Breast epithelium (tissue), 4 donors: ENCODE data around the gene DDA1. TPM values are rescaled to one million over a fixed set of nuclear protein-coding genes. Genes with fewer than 3 reads are reported as not detected.

ENCODE experiments used
- DNase-seq, 2 donors: peaks; one replicate each; pipeline ENCODE4 v3.0.0-alpha.2; 2019; ENCODE audit warnings: low spot score in 2 of 2
- H3K27ac ChIP-seq, 2 donors: fragments of 200-600 bp; sonication (generic) in 1 of 2; one replicate each; pipeline ENCODE4 v1.5.1; 2016 to 2019; ENCODE audit warnings: mild to moderate bottlenecking in 1 of 2
- H3K27me3 ChIP-seq, 2 donors: fragments of 200-600 bp; sonication (generic) in 1 of 2; one replicate each; pipeline versions ENCODE4 v1.5.1 to v1.6.0; 2017 to 2019; ENCODE audit warnings: control low read depth in 1 of 2, mild to moderate bottlenecking in 1 of 2
- H3K36me3 ChIP-seq: fragments of 200-600 bp; one replicate; pipeline ENCODE4 v1.5.1; 2019
- H3K4me1 ChIP-seq, 2 donors: fragments of 200-600 bp; sonication (generic); one replicate each; pipeline ENCODE4 v1.5.1; 2016 to 2019; ENCODE audit warnings: control low read depth in 1 of 2
- H3K4me3 ChIP-seq, 3 donors: fragments of 200-600 bp; sonication (generic); 1 replicate in 2 of 3; 2 replicates in 1 of 3; pipeline ENCODE4 v1.5.1; 2016 to 2019; ENCODE audit warnings: mild to moderate bottlenecking in 3 of 3, moderate library complexity in 2 of 3
- H3K9me3 ChIP-seq, 2 donors: fragments of 200-600 bp; sonication (generic) in 1 of 2; one replicate each; pipeline ENCODE4 v1.5.1; 2016 to 2019; ENCODE audit warnings: control low read depth in 1 of 2
- CTCF ChIP-seq, 3 donors: fragments of 450-650 bp; IDR thresholded peaks; one replicate each; pipeline ENCODE4 v1.5.1; 2016 to 2017; ENCODE audit warnings: antibody characterized with exemption in 3 of 3, mild to moderate bottlenecking in 3 of 3, moderate library complexity in 3 of 3
- POLR2A ChIP-seq: fragments of 450-650 bp; IDR thresholded peaks from one replicate; pipeline ENCODE4 v1.6.1; 2016; ENCODE audit warnings: antibody characterized with exemption, mild to moderate bottlenecking, moderate library complexity
- POLR2AphosphoS5 ChIP-seq, 3 donors: sonication (generic); formaldehyde crosslinking; IDR thresholded peaks; one replicate each; pipeline ENCODE4 v1.6.1; 2017; ENCODE audit warnings: antibody characterized with exemption in 3 of 3
- intact Hi-C: fragments of 100-400 bp; cut with DNase I; formaldehyde crosslinking; loops from one replicate; pipeline ENCODE4 v1.15.1; 2023; ENCODE audit warnings: low total_unique reads
- total RNA-seq, 3 donors: library from RNA; depleted of rRNA; stranded (reverse); fragments of >200 nt; gene quantifications; one replicate each; pipeline ENCODE4 v1.1.0, GENCODE V29; 2016

The DDA1 gene
- total RNA-seq, 3 donors from 2014 or later = 9.2 to 18.7 (median 11.1) TPM

GRCh38 chr19:17320435-17320834 lies 11.1 kb downstream of the DDA1 start:
- H3K9me3 ChIP-seq = no peaks in the 10 kb centered on the region
- H3K27me3 ChIP-seq = peaks cover 0 to 3% of the 10 kb centered on the region in 2 donors
- intact Hi-C loops = loop anchor here (5.0 kb wide), 1 partner anchor 1362 kb away; the partner anchor contains the start of gene CRTC1
- no peak for TF ChIP-seq POLR2AphosphoS5 (IDR thresholded peaks at IDR 0.05)
- no peak for TF ChIP-seq CTCF (IDR thresholded peaks at IDR 0.05)
- no peak for TF ChIP-seq POLR2A
- no peak for DNase-seq
- H3K4me1 ChIP-seq = peaks cover 0 to 2% of the 10 kb centered on the region in 2 donors
- H3K27ac ChIP-seq = no peak overlapping the region
- H3K36me3 ChIP-seq = peaks cover 7% of the 10 kb centered on the region
- no peak overlapping the region for H3K4me3 ChIP-seq

GRCh38 chr19:17321655-17322489 lies 12.5 kb downstream of the DDA1 start:
- Histone ChIP-seq H3K36me3 (peaks cover 7% of the 10 kb centered on the region), H3K4me3 (no peak overlapping the region), H3K4me1 (peaks cover 0 to 13% of the 10 kb centered on the region in 2 donors), H3K9me3 (no peaks in the 10 kb centered on the region), H3K27ac (peak overlapping the region; percentile 7 to 13), H3K27me3 (peaks cover 0 to 3% of the 10 kb centered on the region in 2 donors)
- TF ChIP-seq CTCF (IDR thresholded peaks at IDR 0.05) = no peak
- TF ChIP-seq POLR2A = no peak
- no peak for TF ChIP-seq POLR2AphosphoS5 (IDR thresholded peaks at IDR 0.05)
- no peak for DNase-seq
- intact Hi-C loops = loop anchor here (5.0 kb wide), 1 partner anchor 1360 kb away; the partner anchor contains the start of gene CRTC1

GRCh38 chr19:17322854-17323253 lies 13.5 kb downstream of the DDA1 start:
- DNase-seq = no peak
- H3K27ac ChIP-seq = peak overlapping the region in 1 of 2 donors; percentile 13
- no peaks in the 10 kb centered on the region for H3K9me3 ChIP-seq
- H3K27me3 ChIP-seq = peaks cover 0 to 3% of the 10 kb centered on the region in 2 donors
- no peak overlapping the region for H3K4me3 ChIP-seq
- intact Hi-C loops = loop anchor here (5.0 kb wide), 1 partner anchor 1359 kb away; the partner anchor contains the start of gene CRTC1
- H3K36me3 ChIP-seq = peaks cover 7% of the 10 kb centered on the region
- TF ChIP-seq POLR2AphosphoS5 (IDR thresholded peaks at IDR 0.05) = no peak
- peaks cover 0 to 20% of the 10 kb centered on the region in 2 donors for H3K4me1 ChIP-seq

- no peak for TF ChIP-seq POLR2AphosphoS5 (IDR thresholded peaks at IDR 0.05)
- no peak for TF ChIP-seq POLR2A
- no peak for TF ChIP-seq CTCF (IDR thresholded peaks at IDR 0.05)
- DNase-seq = no peak
- Histone ChIP-seq H3K9me3 (no peaks in the 10 kb centered on the region), H3K27ac (peak overlapping the region; percentile 62 to 81), H3K36me3 (peaks cover 7% of the 10 kb centered on the region), H3K4me1 (peaks cover 0 to 20% of the 10 kb centered on the region in 2 donors), H3K27me3 (peaks cover 0 to 3% of the 10 kb centered on the region in 2 donors), H3K4me3 (peak overlapping the region in 2 of 3 donors; percentile 31 to 57)
- intact Hi-C loops = loop anchor here (5.0 kb wide), 1 partner anchor 1359 kb away; the partner anchor contains the start of gene CRTC1
Observed at GRCh38 chr19:17323300-17323963, 14.1 kb downstream of the DDA1 start.

GRCh38 chr19:17323964-17324332 lies 14.6 kb downstream of the DDA1 start:
- DNase-seq = no peak
- peak overlapping the region in 2 of 3 donors; percentile 31 to 57 for H3K4me3 ChIP-seq
- peak overlapping the region; percentile 62 to 81 for H3K27ac ChIP-seq
- intact Hi-C loops = loop anchor here (5.0 kb wide), 1 partner anchor 1358 kb away; the partner anchor contains the start of gene CRTC1
- peaks cover 7% of the 10 kb centered on the region for H3K36me3 ChIP-seq
- TF ChIP-seq POLR2AphosphoS5 (IDR thresholded peaks at IDR 0.05) (no peak), CTCF (IDR thresholded peaks at IDR 0.05) (no peak), POLR2A (no peak)
- no peaks in the 10 kb centered on the region for H3K9me3 ChIP-seq
- peaks cover 0 to 20% of the 10 kb centered on the region in 2 donors for H3K4me1 ChIP-seq
- H3K27me3 ChIP-seq = peaks cover 0 to 3% of the 10 kb centered on the region in 2 donors
